ENCODE results near the gene HACD2.
"Not testable (repeated sequence)": the region's sequence is repeated elsewhere in the genome, so short reads cannot be mapped to it uniquely, and the experiment has no call there.

Gene HACD2

DNA sequence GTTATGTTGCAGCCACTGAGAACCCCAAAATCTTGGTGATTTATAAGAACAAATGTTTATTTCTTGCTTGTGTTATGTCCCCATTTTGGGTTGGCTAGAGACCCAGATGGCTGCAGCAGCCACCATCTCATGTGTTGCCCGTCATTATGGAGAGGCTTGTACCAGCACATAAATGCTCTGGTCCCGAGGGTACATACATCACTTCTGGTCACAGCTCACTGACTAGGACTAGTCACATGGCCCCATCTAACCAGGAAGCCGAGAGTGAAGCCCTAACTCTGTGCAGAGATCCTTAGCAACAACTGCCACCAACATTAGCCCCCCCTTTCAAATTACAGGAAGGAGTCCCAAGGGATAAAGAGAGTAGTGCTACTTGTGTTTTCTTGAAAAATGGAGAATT lies 25.5 kb upstream of the HACD2 start:
- DNase-seq: no peak

DNA sequence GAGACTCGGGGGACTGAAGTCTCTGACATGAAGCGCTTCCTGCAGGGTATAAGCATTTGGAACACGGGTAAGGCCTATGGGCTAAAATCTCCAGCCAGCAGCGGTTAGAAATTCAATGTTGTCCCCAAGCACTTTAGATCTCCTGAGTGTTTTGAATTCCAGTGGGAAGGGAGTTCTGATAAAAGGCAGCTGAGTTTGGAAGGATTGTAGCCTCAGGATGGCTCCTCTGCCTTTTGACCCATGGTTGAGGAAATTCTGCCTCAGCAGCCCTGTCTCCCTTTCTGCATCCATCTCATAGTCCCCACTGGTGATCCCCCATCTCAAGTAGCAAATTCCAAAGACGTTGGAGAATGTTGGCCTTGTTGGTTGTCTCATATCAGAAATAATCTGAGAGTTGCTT lies 24.2 kb upstream of the HACD2 start:
- DNase-seq: no peak

DNA sequence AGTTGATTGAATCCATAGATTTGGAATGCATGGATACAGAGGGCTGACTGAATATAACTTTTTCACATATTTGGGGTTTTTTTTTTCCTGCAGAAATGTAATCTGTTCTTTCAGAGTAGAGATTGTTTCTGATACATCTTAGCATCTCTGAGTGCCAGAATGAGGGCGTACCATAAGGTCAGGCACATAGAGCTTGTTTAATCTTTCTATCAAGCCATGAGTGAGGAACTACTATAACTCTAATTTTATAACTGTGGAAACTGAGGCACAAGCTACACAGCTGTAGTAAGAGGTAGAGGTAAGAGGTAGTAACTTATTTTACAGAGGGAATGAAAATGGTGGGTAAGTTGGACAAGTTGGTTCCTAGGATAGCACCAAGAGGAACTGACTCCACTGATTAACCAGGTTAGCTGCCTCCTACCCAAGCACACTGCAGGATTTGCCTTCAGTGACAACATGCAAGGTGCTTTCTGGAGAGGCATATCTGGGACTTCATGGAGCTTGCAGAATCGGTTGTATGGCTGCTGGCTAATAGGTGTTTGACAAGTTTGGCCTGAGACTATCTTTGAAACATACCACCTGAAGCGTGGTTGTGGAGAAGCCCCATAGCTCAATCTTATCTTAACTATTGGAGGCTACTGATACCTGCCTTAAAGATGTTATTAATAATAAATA lies 23.5 kb upstream of the HACD2 start:
- no peak for DNase-seq

DNA sequence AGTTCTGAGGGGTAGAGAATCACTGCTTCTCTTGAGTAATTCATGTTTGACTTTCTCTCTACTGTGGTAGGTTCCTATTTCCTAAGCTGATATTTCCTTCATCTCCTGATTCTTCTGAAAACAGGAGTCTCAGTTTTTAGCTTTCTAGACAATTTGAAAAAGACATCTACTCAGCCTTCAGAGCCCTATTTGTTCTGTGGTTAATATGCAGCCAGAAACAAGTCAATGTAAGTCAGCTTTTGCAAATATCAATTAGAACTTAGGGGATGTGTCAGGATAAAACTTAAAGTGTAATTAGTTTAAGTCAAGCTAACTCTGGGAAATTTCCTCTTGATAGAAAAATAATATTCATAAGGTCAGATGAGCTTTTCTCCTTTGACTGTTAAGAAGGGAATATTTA lies 21.7 kb upstream of the HACD2 start:
- no peak for DNase-seq

DNA sequence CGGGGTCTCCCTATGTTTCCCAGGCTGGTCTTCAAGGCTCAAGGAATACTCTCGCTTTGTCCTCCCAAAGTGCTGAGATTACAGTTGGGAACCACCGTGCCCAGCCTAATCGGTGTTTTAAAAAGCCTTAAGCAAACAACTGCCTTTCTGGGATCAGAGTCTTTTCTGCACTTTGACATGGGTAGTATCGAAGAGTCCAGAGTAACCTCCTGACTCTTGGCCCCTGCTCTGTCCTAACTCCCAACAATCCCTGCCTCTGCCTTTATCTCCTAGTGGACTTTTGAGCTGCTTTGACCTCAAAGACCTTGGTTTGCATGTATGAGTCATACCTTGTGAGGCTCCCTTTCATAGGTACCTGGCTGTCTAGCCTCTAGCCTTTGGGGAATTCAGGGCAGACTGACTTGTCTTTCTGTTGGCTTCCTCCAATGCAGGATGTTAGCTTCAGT lies 21.0 kb upstream of the HACD2 start:
- no peak for DNase-seq

DNA sequence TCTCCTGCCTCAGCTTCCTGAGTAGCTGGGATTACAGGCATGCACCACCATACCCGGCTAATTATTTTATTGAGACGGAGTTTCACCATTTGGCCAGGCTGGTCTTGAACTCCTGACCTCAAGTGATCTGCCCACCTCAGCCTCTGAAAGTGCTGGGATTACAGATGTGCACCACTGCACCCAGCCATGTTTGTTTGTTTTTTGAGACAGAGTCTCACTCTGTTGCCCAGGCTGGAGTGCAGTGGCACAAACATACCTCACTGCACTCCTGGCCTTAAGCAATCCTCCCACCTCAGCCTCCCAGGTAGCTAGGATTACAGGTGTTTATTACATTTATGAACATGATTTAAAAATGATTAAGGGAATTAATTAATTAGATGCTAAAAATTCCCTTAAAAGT lies 18.3 kb upstream of the HACD2 start:
- not testable (repeated sequence) for DNase-seq

DNA sequence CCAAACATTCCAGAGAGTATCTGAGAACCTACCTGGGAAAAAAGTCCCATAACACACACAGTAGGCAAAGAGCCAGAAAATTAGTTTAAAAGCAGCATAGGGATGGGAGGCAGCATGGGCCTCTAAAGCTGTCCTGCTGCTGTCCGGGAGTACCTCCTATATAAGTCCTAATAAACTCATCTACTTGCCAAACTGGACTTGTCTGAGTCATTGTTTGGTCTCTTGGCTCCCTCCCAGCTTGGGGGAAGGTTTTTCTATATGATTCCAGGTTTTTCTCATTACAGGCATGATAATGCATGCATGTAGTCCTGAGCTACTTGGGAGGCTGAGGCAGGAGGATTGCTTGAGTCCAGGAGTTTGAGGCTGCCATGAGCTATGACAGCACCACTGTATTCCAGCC lies 17.5 kb upstream of the HACD2 start:
- DNase-seq: no peak

DNA sequence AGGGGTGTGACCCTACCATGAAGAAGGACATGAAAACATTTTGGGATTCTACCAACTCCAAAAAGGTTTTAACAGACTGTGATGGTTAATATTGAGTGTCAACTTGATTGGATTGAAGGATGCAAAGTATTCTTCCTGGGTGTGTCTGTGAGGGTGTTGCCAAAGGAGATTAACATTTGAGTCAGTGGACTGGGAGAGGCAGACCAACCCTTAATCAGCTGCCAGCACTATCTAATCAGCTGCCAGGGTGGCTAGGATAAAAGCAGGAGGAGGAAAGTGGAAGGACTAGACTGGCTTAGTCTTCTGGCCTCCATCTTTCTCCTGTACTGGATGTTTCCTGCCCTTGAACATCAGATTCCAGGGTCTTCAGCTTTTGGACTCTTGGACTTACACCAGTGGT lies 16.0 kb upstream of the HACD2 start:
- DNase-seq: not testable (repeated sequence)

DNA sequence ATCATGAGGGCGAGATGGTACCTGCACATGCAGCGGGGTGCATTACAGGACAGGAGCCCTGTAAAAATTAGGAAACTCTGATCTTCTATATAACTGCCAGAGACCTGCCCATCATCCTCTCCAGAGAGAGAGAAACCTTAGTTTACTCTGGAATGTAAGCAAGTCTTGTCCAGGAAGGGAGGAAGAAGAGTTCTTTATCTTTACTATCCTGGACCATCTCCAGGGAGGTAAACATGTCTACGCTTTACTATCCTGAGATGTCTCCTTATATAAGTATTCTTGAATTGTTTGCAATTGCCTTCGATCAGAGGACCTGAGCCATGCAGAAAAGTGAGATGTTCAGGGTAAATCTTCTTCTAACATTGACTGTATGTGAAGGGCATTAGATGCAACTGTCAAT lies 12.7 kb upstream of the HACD2 start:
- DNase-seq: no peak

DNA sequence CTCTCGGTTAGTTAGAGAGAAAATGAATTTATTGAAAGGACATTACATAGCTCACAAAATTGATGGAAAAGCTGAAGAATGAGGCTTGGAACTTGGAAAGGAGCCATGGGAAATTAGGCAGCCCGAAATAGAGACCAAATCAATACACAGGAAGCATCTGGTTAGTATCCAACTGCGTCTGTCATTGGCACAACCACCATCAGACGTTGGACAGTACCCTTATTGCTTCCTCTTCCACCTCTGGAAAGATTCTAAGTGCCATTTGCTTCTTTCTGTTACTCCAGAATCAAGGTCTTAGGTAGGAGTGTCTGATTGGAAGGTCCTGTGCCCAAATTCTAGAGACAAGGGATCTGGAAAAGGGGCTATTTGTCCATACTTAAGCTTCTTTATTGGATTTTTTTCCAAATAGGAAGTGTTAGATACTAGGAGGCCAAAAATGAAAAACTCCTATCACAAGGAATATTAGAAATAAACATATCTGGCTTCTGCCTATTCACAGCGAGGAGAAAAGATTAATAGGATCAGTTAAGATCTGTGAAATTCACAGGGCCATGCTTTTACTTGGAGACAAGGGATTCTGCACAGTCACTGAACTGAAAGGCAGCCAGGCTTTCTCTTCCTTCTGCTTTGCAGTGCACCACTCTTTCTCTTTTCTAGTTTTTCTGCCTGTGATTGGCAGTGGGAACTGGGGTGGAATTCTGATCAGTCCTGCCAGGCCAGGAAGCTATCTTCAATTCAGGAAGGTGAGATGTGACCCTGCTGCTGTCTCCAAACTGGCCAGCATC lies 10.7 kb upstream of the HACD2 start:
- DNase-seq: no peak

DNA sequence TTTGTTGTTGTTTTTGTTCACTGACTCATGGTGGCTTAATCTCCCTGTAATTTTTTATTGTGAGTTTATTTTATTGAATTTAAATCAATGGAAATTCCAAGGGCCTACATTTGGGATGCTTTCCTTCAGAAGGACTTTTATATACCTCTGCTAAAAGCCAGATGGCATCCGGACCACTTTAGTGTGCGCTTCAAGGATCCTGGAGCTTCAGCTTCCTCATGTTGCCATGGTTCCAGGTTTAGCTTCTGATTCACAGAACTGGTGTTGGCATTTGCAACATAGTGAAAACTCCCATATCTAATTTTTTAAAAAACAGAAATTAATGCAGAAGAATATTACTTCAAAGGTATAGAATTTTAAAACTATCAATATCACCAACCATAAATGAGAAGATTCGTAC lies 8.5 kb upstream of the HACD2 start:
- DNase-seq: no peak

DNA sequence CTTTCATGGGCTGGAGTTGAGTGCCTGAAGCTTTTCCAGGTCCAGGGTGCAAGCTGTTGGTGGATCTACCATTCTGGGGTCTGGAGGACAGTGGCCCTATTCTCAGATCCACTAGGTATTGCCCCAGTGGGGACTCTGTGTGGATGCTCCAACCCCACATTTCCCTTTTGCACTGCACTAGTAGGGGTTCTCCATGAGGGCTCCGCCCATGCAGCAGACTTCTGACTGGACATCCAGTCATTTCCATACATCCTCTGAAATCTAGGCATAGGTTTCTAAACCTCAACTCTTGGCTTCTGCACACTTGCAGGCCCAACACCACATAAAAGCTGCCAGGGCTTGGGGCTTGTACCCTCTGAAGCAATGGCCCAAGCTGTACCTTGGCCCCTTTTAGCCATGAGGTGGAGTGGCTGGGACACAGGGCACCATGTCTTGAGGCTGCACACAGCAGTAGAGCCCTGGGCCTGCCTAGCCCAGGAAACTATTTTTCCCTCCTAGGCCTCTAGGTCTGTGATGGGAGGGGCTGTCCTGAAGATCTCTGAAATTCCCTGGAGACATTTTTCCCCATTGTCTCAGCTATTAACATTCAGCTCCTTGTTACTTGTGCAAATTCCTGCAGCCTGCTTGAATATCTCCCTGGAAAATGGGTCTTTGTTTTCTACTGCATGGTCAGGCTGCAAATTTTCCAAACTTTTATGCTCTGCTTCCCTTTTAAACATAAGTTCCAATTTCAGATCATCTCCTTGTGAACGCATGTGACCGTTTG lies 6.0 kb upstream of the HACD2 start:
- no peak for DNase-seq

DNA sequence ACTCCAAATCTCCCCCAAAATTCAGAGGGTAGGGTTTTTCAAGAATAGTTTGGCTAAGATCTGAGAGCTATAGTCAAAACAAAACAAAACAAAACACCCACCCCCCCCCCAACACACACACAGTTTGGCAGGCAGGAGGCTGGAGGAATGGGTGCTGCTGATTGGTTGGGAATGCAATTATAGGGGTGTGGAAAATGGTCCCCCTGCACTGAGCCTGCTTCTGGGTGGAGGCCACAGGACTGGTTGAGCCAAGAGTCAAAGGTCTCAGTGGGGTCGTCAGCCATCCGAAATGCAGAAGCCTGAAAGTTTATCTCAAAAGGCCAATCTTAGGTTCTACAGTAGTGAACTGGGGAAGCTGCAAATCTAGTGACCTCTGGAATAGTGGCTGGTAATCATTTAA lies 2.5 kb upstream of the HACD2 start:
- DNase-seq: no peak

DNA sequence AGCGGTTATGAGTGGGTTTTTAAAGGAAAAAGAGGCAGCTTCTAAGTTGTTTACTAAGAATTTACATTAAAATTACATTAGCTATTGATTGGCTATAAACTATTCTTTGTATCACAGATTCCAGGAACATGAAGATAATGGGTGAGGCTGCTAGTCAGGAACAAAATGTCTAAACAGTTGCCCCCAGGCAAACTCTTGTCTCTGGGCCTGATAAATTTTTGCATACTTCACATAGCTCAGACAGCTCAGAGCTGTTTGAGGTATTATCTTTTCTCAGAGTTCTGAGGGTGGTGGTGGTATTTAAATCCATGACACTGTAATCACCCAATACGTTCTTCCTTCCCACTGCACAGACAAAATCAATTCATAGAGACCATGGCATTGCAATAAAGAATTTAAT lies 2.1 kb upstream of the HACD2 start:
- DNase-seq: no peak

DNA sequence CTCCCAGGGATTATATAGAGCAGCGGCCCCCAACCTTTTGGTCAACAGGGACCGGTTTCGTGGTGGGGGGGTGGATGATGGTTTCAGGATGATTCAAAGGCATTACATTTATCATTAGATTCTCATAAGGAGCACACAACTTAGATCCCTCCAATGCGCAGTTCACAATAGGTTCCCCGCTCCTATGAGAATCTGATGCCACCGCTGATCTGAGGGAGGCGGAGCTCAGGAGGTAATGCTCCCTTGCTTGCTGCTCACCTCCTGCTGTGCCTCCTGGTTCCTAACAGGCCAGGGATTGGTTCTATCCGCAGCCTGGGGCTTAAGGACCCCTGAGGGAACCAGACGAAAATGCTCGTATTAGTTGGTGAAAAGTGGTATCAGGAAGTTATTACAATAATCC lies 1.3 kb upstream of the HACD2 start:
- peak; percentile 30 for DNase-seq

DNA sequence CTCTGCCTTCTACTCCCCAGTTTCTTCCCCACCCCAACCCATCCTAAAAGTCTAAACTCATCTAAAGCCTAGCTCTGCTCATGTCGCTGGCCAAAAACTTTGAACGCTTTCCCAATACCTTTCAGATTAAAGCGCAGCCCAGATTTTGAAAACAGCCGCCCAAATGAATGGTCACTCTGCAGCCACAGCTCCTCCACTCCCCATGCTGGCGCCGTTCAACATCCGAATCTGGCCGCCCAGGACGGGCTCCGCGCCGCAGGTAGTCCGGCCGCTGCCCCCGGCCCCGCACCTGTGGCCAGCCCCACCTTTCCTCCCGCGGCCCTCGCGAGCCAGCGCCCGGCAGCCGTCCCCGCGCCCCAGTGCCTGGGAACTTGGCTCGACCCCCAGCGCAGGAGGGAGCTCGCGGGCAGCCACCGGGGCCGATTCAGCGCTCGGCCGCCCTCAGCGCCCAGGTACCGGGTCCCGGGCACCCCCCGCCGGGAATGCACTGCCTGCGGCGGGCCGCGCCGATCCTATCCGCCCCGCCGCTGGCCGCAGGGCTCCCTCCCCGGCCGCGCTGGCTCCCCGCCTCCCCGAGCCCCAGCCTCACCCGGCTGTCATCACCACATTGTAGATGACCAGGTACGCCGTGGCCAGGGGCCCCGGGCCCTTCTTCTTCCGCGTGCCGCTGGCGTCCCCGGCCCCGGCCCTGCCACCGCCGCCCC lies 417 bp downstream of the HACD2 start:
- DNase-seq: peak; percentile 3

DNA sequence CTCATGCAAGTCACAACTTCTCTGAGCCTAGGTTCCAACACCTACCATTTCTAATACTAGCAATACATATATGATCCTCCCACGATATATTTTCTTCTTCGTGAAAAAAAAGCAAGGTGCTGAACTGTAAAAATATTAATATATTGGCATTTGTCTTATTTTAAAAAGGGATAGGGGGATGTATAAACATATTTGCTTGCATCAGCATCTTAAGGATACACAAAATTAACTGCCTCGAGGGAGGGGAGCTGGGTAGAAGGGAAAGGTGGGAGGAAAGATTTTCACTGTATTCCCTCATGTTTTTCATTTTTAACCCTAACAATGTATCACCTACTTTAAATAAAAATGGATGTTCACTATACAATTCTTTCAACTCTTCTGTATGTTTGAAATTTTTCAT lies 1.3 kb downstream of the HACD2 start:
- no peak for DNase-seq

DNA sequence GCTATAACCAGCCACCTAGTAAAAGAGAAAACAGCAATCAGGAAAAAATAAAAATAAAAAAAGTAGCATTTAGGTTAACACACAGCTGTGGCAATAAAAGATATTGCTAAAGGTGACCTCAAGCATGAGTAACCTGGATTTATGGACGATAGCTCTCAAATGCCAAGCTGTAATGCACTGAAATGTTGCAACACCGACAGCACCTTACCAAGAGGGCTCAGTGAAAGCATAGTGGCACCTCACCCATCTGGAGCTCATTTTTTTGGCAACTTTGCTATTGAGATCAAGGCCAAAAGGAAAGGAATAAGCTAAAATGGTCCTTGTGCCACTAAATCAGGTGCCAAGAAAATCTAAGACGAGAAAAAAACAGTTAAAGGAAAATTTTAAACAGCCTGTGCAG lies 2.5 kb downstream of the HACD2 start:
- no peak for DNase-seq

DNA sequence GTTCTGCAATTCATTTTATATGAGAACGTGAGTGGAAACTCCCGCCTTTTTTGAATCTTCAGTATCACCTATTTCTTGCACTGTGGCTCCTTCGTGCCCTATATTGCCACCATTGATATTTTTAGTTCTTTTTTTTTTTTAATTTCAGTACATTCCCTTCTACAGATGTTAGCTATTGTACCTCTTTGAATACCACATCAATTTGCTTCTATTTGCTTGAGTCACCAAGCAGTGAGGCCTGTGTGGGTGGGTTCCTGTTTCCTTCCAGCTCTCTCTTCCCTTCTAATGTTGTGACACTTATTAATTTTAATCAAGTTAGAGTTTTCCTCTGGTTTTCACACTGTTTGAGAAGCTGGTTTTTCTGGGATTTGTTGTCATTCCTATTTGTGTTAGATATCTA lies 8.7 kb downstream of the HACD2 start:
- DNase-seq: no peak

DNA sequence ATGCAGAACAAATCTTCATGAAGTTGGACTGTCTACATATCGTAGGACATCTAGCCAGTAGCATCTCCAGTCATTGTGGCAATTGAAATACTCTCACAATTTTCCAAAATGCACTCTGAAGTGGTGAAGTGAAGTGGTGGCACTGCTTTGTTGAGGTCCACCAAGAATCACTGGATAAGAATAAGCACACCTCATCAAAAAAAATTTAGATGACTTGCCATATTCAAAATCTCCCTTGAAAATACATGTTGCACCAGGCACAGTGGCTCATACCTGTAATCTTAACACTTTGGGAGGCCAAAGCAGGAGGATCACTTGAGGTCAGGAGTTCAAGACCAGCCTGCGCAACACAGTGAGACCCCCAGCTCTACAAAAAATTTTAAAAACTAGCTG lies 12.9 kb downstream of the HACD2 start:
- no peak for DNase-seq

DNA sequence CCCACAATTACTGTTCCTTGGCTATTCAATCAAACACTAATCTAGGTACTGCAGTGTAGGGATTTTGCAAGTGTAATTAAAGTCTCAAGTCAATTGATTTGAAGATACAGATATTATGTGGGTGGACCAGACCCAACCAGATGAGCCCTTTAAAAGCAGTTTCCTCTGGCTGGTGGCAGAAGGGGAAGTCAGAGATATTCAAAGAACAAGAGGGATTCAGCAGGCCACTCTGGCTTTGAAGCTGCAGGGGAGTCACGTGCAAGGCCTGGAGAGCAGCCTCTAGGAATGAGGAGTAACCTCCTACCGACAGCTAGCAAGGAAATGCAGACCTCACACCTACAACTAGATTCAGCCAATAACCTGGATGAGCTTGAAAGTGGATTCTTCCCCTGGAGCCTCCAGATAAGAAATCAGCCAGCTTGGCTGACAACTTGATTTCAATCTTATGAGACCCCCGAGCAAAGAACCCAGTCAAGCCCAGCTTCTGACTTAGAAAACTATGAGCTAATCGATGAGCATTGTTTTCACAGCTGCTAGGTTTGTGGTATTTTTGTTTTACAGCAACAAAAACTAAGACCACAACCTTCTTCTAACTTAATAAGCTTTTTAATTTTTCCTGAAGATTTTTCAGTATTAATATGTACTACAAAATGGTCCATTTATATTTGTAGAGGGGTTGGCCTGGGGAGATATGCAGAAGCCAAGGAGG lies 13.4 kb downstream of the HACD2 start:
- DNase-seq: no peak

DNA sequence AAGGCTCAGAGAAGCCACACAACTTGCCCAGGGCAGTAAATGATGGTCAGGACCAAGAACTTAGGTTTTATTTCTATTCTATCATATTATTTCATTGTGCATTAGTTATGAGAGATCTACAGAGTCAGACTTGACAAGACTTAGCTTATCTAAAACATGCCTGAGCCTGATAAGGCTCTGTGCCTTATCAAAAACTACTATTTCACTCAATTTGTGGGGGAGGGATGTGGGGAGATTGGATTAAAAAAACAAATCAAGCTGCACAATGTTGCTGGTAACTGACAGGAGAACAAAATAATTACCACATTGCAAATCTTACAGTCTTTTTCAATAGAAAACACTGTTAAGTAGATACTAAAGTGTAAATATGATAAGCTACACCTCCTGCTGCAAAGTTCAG lies 16.0 kb downstream of the HACD2 start:
- no peak for DNase-seq

DNA sequence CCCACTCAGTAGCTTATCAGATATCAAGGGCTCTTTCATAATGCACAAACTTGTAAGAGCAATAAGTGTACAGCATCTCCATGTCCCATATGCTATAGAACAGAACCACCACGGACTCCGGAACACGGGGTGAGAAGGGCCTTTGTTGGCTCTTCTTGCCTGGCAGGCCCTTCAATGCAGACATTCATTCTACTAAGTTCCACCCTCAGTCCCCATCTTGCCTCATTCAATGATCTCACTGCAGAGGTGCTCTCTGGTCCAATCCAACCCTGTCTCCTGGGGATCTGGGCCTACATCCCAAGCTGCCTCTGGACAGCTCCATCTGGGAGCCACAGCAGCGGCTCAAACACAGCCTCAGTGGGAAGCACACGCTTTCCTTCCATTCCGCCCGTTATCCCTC lies 16.8 kb downstream of the HACD2 start:
- no peak for DNase-seq
